HG02840 (cell line): ENCODE measurements around the gene ZNF83.
"Not testable (repeated sequence)": the region's sequence is repeated elsewhere in the genome, so short reads cannot be mapped to it uniquely, and the experiment has no call there.

Experiments used
- ATAC-seq: cut with Tn5 transposase; IDR thresholded peaks from one replicate; pipeline ENCODE4 v1.9.1; 2021; ENCODE audit warnings: mild to moderate bottlenecking, moderate library complexity, moderate number of reproducible peaks; ENCODE audit not compliant: unreplicated experiment, low FRiP score

Gene ZNF83

GRCh38 chr19:52646571-52647217 lies 8.5 kb upstream of the ZNF83 start:
- no peak for ATAC-seq

DNA sequence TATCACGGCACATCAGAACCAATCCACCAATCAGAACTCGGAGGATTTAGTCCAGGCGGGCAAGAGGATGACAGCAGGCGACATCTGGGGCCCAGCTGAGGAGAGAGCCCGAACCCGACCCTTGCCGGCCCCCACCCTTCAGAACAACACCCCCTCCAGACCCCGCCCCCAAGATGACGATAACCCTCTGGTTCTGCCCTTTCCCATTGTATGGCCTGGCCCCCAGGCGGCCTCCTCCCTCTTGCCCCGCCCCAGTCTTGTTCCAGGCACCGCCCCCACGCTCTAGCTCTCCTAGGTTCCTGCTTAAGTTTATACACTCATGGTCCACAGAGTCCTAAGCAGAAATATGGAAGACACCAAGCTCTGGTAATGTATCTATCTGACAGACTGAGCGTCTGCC lies 2.8 kb upstream of the ZNF83 start:
- ATAC-seq = no peak

- no peak for ATAC-seq
Measured at GRCh38 chr19:52639996-52640395, 1.8 kb upstream of the ZNF83 start.

DNA sequence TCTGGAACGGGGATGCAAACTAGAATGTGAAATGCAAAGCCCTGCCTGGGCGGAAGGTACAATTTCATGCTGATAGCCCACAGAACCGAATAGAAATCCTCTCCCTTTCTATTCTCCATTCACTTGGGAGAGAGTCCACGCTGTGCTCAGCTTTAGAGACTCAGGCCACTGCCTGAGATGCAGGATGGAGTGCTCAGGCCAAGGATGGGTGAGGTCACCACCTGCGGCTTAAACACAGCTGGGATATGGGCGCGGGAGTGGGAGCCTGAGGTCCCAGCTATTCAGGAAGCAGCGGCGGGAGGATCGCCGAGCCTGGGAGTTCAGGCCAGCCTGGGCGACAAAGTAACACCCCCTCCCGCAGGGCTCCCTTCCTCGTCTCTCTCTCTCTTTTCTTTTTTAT lies 446 bp upstream of the ZNF83 start:
- ATAC-seq = no peak

DNA sequence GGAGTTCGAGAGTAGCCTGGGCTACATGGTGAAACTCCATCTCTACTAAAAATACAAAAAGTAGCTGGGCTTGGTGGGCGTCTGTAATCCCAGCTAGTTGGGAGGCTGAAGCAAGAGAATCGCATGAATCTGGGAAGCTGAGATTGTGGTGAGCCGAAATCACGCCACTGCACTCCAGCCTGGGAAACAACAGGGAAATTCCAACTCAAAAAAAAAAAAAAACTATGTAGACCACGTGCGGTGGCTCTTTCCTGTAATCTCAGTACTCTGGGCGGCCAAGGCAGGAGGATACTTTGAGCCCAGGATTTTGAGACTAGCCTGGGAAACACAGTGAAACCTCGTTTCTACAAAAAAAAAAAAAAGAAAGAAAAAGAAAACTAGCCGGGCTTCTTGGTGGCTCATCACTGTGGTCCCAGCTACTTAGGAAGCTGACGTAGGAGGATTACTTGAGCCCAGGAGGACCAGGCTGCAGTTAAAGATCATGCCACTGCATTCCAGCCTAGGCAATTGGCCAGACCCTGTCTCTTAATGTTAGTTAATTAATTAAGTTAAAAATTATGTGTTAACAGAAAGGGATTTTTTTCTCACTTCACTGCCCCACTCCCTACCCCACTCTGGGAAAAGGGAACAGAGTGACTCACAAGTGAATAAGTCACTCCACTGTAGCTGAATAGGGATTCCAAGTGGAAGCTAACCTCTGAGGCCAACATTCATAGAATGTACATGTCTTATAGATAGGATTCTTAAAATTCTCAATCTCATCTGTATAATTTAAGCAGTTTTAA lies 2.2 kb downstream of the ZNF83 start:
- no peak for ATAC-seq

GRCh38 chr19:52627441-52627840 lies 10.7 kb downstream of the ZNF83 start:
- not testable (repeated sequence) for ATAC-seq

DNA sequence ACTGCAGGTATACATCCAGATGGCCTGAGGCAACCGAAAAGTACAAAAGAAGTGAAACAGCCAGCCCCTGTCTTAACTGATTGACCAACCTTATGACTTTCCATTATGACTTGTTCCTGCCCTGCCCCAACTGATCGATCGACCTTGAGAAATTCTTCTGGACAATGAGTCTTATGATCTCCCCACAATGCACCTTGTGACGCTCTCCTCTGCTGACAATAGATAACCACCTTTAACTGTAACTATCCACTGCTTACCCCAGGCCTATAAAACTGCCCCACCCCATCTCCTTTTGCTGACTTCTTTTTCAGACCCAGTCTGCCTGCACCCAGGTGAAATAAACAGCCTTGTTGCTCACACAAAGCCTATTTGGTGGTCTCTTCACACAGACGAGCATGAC lies 11.2 kb downstream of the ZNF83 start:
- ATAC-seq = no peak

DNA sequence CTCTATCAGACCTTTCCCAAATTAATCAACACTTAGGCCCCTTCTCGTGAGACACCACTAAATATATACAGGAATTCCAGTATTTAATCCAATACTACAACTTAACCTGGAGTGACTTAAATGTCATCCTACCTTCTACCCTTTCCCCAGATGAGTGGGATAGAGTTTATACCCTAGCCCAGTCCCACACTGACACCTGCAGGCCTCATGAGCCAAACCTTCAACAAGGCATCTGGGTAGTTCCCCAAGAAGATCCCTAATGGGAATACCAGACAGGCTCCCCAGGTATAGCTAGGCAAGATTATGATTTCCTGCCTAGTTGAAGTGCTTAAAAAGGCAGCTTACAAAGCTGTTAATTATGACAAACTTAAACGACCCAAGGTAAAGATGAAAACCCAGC lies 15.9 kb downstream of the ZNF83 start:
- ATAC-seq = no peak

DNA sequence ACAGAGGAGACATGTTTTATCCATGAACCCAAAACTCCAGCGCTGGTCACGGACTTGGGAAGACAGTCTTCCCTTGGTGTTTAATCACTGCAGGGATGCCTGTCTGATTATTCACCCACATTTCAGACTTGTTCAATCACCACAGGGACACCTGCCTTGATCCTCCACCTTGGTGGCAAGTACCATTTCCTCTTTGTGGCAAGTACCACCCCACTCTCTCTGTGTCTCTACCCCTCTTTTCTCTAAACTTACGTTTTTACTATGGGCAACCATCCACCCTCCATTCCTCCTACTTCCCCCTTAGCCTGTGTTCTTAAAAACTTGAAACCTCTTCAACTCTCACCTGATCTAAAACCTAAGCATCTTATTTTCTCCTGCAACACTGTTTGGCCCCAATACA lies 16.8 kb downstream of the ZNF83 start:
- ATAC-seq = no peak

GRCh38 chr19:52613299-52613906 lies 24.8 kb downstream of the ZNF83 start:
- no peak for ATAC-seq

DNA sequence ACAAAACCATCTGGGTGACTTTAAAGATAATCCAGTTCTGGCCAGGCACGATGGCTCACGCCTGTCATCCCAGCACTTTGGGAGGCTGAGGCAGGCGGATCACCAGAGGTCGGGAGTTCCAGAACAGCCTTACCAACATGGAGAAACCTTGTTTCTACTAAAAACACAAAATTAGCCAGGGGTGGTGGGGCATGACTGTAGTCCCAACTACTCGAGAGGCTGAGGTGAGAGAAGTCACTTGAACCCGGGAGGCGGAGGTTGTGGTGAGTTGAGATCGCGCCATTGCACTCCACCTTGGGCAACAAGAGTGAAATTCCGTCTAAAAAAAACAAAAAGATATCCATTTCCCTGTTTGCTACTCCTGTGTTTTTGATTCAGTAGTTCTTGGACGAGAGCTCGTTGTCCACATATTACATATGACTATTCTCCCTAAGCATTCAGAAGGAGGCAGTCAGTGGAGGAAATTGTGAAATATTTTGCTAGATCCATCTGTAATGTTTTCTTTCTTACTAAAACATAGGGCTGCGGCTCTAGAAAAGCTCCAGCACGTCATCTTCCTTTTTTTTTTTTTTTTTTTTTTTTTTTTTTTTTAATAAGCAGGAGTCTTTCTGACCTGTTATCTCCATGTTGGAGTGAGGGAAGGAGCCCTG lies 34.5 kb downstream of the ZNF83 start:
- ATAC-seq = no peak

DNA sequence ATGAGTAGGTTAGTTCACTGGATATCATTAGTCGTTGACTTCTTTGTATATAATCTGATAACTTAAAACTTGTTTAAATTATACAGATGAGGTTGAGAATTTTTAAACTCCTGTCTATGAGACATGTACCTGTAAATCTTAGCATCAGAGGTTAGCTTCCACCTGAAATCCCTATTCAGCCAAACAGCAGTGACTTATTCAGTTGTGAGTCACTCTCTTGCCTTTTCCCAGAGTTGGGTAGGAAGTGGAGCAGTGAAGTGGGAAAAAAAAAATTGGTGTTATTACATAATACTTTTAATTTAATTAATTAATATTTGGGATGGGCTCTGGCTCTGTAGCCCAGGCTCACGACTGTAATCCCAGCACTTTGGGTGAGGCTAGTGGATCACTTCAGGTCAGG lies 35.2 kb downstream of the ZNF83 start:
- no peak for ATAC-seq

GRCh38 chr19:52601974-52602366 lies 36.2 kb downstream of the ZNF83 start:
- not testable (repeated sequence) for ATAC-seq

GRCh38 chr19:52601025-52601973 lies 36.9 kb downstream of the ZNF83 start:
- ATAC-seq = peak; percentile 91

DNA sequence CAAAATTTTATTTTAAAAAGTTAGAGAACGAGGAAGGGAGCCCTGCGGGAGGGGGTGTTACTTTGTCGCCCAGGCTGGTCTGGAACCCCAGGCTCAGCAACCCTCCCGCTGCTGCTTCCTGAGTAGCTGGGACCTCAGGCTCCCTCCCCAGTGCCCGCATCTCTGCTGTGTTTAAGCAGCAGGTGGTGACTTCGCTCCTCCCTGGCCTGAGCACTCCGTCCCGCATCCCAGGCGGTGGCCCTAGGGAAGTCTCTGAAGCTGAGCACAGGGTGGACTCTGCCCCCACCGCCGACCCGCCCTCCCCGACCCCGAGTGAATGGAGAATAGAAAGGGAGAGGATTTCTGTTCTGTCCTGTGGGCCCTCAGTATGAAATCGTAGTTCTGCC lies 37.5 kb downstream of the ZNF83 start:
- ATAC-seq = peak; percentile 32

DNA sequence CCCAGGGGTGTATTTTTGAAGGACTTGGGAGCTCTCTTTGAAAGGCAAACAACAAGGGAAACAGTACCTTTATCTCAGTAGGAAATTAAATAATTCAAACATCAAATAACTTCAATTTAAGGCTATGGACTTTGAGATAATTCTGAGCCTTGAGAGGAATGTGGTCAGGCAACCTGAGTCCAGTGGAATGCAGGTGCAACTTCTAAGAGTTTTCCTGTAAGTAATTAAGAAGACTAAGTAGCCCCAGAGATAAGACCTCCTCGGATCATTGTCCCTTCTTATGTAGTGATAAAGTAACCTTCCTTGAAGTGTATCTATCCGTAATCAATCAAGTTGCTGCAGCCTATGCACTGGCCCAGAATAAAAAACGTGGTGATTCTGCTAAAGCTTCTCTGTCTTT lies 38.9 kb downstream of the ZNF83 start:
- ATAC-seq = no peak

DNA sequence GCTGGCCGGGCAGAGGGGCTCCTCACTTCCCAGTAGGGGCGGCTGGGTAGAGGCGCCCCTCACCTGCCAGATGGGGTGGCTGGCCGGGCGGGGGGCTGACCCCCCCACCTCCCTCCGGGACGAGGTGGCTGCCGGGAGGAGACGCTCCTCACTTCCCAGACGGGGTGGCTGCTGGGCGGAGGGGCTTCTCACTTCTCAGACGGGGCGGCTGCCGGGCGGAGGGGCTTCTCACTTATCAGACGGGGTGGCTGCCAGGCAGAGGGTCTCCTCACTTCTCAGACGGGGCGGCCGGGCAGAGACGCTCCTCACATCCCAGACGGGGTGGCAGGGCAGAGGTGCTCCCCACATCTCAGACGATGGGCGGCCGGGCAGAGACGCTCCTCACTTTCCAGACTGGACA lies 44.7 kb downstream of the ZNF83 start:
- ATAC-seq = not testable (repeated sequence)

DNA sequence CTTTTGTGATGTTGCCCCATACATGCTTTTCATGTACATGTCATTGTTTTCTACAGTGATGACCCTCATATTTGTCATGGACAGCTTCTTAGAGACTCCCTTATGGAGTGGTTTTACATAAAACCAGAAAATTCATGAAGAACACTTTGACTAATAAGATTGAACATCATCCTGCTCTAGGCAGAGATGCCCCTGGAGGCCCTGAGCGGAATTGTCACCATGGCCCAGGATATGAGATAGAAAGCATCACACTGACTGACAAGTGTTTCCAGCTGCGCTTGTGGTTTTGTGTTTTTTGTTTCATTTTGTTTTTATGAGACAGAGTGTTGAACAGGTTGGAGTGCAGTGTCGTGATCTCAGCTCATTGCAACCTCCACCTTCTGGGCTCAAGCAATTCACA lies 45.9 kb downstream of the ZNF83 start:
- no peak for ATAC-seq

- no peak for ATAC-seq
Measured at GRCh38 chr19:52590728-52591127, 47.4 kb downstream of the ZNF83 start.

DNA sequence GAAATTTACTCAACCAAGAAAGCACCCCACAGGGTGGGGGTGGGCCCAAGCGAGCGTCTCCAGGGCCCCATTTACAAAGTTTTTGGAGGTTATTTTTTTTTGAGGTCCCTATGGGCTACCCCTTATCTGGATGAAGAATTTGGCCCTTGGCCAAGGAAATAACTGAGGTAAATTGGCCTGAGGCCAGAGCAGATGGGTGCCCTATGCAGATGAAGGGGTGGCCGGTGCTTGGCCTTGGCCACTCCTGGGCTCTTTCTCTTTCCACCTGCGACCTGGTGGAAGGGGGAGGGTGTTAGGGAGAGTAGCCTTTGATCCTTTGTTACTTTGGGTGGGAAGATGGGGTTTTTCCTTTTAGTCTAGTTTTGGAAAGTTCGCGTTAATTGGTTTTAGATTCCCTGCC lies 52.6 kb downstream of the ZNF83 start:
- no peak for ATAC-seq
